Stimulated activated CD8-positive, alpha-beta memory T cell treated with anti-CD3 and anti-CD28 coated beads, Interleukin-4, amount 100 ng/mL, for 24 hours (primary cell): ENCODE results near the gene LYRM1.

ENCODE experiments used
- DNase-seq: peaks from one replicate; pipeline ENCODE4 v3.0.0-alpha.2; 2020; ENCODE audit warnings: low read depth

The LYRM1 gene

DNA sequence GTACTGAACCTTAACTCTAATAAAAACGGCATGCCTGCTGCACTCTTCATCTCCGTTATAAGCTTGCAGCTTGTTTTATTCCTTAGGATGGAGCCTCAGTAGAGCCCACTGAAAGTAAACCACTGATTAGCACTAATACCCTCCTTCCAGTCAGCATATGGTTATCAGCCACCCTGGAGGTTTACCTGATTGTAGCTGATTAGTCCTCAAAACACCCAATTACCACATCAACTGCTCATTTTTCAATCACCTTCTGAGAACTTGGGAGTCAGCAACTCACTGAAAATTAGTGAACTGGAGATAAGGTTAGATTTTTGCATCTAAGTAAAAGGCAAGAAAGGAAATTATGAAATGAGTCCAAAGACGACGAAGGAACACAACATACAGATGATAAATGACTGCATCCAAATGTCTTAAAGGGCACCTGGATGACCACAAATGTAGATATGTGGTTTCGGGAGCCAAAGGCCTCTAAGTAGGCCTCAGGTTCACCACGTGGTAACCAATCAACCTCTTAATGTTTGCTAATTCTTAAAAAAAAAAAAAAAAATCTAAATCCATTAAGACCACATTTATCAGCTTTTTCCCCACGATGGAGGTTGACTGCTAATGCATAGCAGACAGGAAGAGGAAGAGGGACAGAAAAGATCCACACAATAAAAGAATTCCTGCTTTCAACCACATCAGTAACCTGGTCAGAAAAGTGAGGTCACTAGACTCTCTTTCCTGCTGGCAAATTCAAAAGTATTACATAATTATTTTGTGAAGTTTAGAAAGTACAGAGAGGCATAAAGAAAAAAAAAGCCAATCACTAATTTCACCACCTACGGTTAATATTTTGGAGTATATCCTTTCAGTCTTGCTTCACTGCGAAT is 28.4 kb upstream of the LYRM1 start:
- no peak for DNase-seq

DNA sequence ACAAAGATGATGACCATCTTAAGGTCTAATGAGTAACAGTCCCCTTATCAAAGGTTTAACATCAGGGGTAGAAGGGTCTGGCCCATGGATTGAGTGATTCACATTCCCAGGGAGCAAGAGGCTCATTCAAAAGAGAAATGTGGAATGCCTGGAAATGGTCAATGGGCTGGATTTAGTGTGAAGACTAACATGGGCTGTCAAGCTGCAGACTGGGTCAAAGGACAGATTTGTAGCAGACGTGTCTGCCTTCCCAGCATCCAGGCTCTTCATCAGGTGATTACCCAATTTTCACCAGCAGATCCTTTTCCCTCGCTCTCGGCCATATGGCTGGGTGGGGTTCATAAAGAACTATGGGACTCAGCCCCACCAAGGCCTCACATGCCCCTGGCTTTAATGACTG is 27.2 kb upstream of the LYRM1 start:
- no peak for DNase-seq

DNA sequence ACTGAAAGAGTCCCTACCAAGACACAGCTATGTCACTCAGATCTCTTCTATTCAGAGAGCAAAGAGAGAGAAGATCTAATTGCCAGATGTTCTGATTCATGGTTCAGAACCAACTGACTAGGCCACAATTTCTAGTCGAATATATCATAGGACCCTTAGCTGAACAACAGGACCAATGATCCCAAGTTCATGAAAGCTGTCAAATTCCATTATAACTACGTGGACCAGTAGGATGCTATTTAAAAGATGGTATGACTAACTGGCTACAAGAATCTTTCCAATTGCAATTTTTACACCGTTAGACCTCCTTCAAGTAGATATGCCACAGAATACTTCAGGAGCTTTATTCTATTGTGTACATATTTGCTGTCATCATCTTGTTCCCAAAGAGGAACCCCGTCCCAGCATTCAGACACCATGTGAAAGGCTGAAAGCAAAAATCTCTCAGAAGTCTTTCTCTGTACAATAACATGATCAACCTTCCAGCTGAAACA is 26.4 kb upstream of the LYRM1 start:
- DNase-seq = no peak

DNA sequence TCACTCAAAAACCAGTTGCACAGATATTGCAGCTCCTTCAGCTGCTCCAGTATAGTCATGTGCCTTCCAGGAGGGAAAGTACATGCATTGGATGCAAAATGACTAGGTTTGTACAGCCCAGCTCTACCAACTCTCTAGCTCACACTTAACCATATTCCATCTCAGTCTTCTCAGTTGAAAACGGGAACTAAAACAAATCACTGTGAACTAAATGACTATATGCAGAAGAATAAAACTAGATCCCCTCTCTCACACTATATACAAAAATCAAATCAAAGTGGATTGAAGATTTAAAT is 25.3 kb upstream of the LYRM1 start:
- no peak for DNase-seq

DNA sequence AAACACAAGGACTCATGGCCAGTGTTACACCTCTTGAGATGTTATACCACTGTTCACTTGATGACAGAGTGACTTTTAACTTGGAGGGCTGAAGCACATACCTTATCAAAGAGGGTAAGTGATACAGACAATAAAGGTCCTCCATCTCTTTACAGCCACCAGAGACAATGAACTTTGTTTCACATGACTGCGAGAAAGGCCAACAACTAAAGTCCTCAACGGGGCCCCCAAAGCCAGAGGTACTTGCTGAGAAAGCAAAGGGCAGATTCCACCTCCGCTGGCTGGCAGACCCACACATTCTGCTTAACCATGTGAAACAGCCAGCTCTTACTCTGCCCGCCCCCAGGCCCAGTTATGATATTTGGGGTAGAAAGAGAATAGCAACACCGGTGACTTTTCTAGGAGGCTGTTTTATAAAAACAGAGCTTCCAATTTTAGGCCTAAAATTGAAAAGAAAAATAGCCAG is 21.9 kb upstream of the LYRM1 start:
- no peak for DNase-seq

DNA sequence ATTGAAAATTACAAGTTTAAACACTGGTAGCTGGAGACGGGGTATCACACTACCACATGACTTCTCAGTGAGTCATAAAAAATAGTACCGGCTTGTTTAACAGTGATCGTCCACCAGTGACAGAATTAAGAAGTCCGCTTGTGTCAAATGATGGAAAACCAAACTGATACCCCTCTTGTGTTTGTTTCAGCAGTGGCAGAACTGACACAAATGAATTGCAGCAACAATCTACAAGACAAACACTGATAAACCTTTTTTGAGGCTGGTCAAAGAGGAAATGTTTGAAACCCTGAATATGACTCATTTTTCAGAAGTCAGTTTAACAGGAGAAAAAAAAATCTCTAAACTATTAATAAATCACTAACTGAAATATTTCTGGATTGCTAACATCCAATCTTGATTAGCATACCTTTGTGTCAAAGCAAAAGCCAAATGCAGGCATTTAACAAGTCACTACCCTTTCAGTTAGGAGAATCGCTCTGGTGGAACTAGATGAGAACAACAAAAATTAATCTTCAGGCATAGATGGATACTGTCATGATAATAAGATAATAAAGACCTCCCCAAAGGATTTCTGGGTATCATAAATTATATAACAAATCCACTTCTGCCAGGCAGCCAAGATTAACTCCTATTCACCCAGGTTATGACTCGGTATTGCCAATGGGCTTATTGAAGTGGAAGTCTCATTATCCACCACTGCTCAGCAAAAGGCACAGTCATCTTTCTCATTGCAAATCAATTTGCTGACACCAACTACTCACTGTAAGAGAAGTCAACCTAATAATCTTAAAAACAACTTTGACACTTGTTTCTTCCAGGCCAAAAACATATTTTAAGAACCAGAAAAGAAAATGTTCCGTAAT is 21.2 kb upstream of the LYRM1 start:
- DNase-seq = no peak

DNA sequence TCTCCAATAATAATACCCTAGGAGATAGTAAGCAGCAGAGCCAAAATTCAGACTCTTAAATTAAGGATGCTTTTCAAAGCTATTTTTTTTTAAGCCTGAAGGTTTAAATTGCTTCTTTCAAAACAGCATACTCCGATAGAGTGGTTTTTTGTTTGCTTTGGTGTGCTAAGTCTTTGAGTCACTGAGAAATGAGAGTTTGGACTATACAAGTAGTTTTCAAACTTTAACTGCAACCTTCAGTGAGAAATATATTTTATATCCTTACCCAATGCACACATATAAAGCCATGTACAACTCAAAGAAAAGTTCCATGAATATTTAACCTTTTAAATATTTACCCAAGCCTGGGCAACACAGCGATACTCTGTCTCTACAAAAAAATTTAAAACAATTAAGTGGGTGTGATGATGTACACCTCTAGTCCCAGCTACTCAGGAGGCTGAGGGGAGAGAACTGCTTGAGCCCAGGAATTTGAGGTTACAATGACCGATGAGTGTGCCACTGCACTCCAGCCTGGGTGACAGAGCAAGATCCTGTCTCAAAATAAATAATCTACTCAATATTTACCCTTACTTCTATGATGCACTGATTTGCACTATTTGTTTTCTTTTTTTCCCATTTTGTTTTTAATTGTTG is 19.6 kb upstream of the LYRM1 start:
- DNase-seq = no peak

DNA sequence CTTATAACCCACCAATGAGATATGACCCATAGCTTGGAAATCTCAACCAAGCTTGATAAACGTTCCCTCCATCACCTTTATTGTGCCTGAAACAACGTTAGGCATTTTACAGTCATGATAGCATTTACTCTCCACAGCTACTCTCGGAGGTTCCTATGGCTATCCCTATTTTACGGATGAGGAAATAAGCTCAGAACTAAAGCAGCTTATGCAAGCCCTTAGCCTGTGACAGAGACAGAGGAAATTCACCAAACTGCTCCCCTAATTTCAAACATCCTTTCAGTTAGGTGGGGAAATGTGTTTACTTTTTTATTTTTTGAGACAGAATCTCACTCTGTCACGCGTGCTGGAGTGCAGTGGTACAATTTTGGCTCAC is 19.1 kb upstream of the LYRM1 start:
- DNase-seq = no peak

DNA sequence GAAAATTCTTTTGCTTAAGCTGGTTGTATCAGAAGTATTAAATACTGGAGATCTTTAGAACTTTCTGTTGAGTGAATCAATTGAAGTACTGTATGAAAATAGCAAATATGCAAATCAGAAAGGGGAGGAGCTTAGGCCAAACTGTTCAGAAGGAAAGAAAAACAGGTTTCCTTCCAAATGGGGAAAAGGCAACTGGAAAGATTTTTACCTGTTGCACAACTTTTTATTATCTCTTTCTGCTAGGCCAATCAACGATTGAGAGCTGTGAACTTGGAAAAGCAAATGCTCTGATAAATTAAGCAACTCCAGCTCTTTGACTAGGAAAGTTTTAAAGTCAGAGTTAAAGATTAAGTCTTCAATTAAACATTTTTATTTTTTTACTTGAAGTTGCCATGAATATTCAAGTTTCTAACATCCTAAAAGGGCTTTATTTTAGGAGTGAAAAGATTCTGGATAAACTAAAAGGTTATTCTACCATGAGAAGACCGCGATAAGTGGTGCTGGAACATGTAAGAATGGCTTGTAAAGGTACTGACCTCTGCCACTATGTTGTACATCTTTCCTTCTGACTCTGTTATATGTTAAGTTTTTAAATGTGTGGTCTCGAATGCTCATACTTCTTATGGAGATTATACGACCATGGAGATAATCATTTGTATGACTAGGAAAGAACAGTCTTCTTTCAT is 16.9 kb upstream of the LYRM1 start:
- no peak for DNase-seq

DNA sequence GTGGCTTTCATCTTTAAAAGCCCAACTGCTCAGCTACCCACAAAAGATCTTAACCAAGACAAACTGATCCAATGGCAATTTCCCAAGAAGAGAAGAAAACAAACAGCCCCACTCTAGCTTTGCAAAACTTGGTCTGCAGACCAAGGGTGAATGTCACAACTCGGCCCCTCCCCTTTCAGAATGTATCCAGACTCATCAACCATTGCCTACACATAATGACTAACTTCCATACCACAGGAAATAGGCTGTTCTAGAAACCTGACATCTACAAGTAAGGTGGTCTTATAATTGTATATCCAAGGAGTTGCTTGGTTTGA is 16.4 kb upstream of the LYRM1 start:
- DNase-seq = no peak

DNA sequence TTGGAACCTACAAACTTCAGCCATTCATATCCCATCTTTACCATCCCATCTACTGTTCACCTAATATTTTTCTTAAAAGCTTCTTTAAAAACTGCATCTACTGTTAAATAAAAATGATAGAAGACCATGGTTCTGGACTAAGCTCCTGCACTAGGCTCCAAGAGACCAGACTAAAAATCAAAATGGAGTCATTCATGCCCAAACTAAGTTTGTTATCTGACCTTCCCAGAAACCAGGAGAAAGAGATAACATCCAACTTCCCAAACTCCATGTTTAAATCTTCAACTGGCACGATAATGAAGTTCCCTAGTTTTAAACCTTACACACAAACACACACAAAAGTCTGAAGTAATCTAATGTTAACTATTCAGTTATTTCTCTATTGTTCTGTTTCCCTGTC is 14.3 kb upstream of the LYRM1 start:
- no peak for DNase-seq

DNA sequence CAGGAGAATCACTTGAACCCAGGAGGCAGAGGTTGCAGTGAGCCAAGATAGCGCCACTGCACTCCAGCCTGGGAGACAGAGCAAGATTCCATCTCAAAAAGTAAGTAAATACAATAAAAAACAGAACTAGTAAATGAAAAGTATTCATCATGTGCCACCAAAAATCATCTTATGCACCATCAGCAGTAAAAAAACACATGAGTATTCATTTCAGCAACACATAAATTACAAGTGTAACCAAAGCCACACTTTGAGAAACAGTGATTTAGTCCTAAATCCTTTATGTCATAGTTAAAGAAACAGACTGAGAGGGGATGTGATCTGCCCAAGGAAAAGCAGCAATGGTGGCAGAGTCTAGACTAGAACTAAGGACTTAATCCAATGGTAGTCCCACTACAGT is 13.4 kb upstream of the LYRM1 start:
- DNase-seq = no peak

DNA sequence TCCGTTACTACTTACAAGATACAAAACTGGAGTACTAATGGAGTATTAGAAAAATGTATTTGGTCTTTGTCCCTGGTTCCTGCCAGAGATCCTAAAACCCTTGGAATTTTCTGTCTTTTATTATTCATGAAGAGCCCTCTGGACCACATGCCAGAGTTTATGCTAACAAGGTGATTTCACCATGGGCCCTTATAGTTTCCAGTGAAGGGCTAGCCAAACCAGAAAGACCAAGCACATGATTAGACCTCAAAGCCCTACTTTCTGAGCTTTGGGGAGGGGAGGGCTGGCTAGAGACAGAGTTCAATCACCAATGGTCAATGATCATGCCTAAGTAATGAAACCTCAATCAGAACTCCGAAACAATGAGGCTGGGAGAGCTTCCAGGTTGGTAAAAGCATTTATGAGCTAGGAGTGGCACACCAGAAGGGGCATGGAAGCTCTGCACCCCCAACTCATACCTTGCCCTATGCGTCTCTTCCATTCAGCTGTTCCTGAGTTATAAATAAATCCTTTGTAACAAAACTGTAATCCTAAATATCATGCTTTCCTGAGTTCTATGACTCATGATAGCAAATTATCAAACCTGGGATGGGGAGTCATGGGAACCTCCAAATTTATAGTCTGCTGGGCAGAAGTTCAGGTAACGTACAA is 10.8 kb upstream of the LYRM1 start:
- no peak for DNase-seq

DNA sequence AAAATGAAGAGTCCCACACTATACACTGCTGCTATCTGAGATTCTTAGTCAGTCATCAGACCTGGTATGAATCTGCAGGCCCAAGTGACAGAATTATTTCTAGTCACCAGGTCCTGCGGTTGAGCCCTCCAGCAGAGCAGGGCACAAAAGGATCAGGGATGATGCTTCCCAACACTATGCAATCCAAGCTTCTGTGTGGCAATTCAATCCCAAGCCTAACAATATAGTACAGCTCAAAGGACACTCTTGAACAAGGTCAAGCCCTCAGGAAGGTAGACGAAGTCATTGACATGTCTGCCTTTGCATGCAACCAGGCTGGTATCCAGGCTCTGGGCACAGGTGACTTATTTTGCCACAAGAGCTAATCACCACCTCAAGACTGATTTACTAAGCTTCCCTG is 6.2 kb upstream of the LYRM1 start:
- DNase-seq = no peak

DNA sequence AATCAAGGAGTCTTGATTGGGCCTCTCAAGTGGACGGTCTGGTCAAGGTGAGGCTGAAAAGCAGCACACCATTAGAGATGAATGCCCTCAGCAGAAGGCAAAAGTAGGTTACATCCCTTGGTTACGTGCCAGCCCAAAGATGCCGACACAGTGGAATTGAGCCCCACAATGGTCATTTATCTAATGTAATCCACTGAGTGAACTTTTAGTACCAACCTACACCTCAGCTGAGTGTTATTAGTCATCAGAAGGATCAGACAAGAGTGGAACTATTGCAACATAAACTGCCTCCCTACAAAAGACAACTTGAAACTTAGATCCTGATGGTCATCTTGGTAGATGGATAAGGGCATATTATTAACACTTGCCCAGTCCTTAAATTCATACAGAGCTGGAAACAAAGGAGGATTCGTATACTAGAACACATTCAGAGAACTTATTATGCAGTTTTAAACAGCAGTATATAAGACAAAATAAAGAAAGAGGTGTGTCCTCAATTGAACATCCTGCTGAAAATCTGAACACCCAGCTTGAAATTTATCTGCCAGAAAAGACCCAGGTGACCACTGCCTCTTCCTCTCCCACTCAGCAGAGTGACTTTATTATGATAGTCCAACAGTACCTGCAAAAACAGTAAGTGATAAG is 3.2 kb upstream of the LYRM1 start:
- DNase-seq = no peak

DNA sequence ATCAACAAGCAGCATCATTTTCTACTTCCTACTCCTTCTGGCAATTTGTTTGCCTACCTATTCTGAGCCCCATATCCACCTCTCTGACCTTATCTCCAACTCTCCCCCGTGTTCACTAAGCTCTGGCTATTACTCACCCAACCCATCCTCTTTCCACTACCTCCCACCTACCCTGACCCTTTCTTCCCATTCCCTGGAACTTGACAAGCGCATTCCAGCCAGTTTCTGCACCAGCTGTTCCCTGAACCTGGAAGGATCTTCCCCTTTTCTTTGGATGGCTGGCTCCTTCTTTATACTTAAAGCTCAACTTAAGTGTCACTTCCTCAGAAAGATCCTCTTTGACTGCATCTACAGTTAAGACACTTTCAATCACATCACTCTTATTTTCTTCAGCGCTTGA is 2.6 kb upstream of the LYRM1 start:
- no peak for DNase-seq

DNA sequence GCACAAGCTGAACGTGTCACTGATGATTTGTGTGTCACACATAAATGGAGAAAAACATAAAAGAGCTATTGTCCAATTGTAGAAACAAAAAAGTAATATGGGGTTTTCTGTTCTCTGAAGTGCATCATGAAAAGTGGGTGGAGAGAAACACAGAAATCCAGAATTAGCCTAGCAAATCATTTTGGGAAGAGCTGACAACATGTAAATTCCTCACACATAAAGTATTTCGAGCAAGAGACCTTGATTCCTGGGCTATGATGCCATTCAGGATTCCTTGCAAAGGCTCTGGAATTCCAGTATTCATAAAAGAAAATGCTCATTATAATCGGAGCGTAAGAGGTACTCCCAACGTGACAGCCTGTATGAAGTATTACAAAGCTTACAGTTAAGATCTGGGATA is 1.5 kb upstream of the LYRM1 start:
- no peak for DNase-seq

DNA sequence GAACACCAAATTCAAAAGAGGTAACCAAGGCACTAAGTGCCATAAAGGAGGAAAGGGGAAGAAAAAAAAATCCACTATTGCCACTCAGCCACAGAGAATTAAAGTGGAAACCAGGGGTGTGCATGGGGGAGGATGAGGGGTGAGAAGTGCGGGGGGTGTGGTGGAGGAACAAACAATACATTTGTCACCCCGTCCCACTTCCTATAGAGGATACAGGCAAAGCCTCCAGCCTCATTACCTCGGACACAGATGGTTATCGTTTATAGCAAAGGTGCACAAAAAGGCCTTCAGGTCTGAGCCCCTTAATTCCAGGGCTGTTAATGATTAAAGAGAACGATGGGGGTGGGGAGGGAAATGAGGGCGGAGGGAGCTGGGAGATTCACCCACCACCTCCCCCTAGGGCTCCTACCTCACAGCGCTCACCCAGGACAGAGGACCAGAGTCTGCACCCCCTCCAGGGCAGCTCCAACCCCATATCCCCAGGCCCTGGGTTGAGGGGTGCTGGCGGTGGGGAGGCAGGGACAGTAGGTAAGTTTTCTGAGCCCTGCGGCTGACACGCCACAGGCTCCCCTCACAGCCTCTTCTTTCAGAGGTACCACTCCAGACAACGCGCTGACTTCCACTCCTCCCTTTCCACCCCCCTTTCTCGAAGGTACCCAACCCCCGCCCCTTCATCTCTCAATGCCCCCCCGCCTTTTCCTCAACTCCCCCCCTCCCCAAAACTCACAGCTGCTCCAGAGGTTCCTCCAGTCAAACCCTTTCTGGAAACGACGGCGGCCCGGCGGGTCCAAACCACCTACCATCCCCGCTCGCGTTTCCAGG is 883 bp upstream of the LYRM1 start:
- DNase-seq = peak; percentile 5

DNA sequence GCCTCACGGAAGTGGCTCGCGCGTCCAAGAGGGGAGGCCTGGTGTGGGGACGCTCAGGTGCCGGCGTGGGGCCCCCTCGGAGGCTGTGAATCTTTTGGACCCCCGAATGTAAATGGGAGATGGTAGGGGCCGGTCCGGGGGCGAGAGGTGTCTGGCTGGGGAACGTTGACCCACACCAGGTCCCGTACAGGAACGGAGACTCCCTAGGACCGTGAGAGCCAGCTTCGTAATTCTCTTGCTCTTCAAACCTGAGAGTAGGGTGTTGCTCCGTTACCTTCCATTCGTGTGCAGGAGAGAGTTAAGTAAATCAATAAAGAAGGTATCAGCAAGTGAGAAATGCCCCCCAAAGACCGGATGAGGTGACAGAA is 481 bp downstream of the LYRM1 start:
- no peak for DNase-seq

DNA sequence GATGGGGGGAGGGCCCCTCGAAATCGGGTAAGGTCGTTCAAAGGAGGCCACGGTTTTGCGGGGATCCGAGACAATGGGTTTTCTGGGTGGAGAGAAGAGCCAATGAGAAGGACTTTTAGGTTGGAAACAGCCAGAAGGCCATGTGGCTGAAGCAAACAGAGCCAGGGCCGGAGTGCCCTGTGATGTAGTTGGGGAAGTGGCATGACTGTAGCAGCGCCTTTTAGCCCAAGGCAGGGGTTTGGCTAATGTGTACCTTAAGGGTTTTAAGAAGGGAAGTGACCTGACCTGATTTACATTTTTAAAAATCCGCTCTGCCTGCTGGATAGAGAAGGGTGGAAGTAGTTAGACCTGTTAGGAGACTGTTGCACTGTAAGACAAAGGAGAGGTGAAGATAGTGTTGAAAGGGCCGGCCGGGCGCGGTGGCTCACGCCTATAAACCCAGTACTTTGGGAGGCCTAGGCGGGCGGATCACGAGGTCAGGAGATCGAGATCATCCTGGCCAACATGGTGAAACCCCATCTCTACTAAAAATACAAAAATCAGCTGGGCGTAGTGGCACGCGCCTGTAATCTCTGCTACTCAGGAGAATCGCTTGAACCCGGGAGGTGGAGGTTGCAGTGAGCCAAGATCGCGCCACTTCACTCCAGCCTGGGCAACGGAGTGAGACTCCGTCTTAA is 1.0 kb downstream of the LYRM1 start:
- DNase-seq = peak; percentile 1
